ENCODE measurements around the gene ANKRD33B.

Gene ANKRD33B

DNA sequence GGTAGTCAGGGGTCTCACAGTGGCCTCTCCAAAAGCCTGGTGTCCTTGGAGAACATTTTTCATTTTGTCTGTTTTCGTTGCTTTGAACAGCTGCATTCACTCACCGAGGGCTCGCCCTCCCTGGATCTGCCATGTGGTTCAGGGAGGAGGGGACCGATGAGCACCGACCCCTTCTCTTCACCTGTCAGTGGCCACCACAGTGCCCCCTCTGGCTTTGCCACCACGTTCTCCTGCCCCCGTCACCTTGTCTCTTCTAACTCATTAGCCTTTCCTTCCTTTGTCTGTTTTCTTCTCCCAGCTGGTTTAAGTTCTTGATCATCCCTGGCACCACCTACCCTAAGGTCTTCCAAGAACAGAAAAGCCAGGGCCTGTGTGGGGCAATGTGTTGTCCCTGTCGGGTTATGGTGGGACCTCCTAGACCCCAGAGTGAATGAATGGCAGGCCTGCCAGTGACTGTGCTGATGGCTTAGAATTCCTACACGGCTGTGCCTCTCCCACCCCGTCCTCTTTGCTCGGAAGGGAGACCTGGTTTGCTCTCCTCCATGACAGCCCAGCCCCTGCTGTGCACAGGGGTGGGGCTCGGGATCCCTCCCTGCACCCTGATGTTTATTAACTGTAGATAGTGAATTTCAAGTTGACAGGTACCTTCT, 90.0 kb downstream of the ANKRD33B start:
- Histone ChIP-seq H3K27ac (no peak overlapping the region), H3K4me3 (ENCODE audit: low read depth, low read length) (no peak overlapping the region), H3K36me3 (replicated peaks) (no peaks in the 10 kb centered on the region), H3K27me3 (replicated peaks) (no peaks in the 10 kb centered on the region)
- in situ Hi-C loops (cut with HindIII; ENCODE audit: low pct_ligation_motif_present, low sequenced_read_pairs): no loop called here
- TF ChIP-seq CTCF (IDR thresholded peaks at IDR 0.05; ENCODE audit: low read depth, low read length, missing control alignments): no peak
- no peak for DNase-seq

- TF ChIP-seq CTCF (IDR thresholded peaks at IDR 0.05; ENCODE audit: low read depth, low read length, missing control alignments): no peak
- no peak for DNase-seq
- in situ Hi-C loops (cut with HindIII; ENCODE audit: low pct_ligation_motif_present, low sequenced_read_pairs): no loop called here
- Histone ChIP-seq H3K27me3 (replicated peaks) (no peaks in the 10 kb centered on the region), H3K36me3 (replicated peaks) (no peaks in the 10 kb centered on the region), H3K27ac (no peak overlapping the region), H3K4me3 (ENCODE audit: low read depth, low read length) (no peak overlapping the region)
Measured at GRCh38 chr5:10654566-10654965, 90.7 kb downstream of the ANKRD33B start.

- Histone ChIP-seq H3K4me3 (ENCODE audit: low read depth, low read length) (no peak overlapping the region), H3K36me3 (replicated peaks) (no peaks in the 10 kb centered on the region), H3K27me3 (replicated peaks) (no peaks in the 10 kb centered on the region), H3K27ac (no peak overlapping the region)
- in situ Hi-C loops (cut with HindIII; ENCODE audit: low pct_ligation_motif_present, low sequenced_read_pairs): no loop called here
- TF ChIP-seq CTCF (IDR thresholded peaks at IDR 0.05; ENCODE audit: low read depth, low read length, missing control alignments): no peak
- no peak for DNase-seq
Measured at GRCh38 chr5:10655161-10655971, 91.5 kb downstream of the ANKRD33B start.

- Histone ChIP-seq H3K4me3 (ENCODE audit: low read depth, low read length) (no peak overlapping the region), H3K36me3 (replicated peaks) (no peaks in the 10 kb centered on the region), H3K27me3 (replicated peaks) (no peaks in the 10 kb centered on the region), H3K27ac (no peak overlapping the region)
- no peak for TF ChIP-seq CTCF (IDR thresholded peaks at IDR 0.05; ENCODE audit: low read depth, low read length, missing control alignments)
- no peak for DNase-seq
- in situ Hi-C loops (cut with HindIII; ENCODE audit: low pct_ligation_motif_present, low sequenced_read_pairs): no loop called here
Measured at GRCh38 chr5:10655972-10656830, 92.3 kb downstream of the ANKRD33B start.

DNA sequence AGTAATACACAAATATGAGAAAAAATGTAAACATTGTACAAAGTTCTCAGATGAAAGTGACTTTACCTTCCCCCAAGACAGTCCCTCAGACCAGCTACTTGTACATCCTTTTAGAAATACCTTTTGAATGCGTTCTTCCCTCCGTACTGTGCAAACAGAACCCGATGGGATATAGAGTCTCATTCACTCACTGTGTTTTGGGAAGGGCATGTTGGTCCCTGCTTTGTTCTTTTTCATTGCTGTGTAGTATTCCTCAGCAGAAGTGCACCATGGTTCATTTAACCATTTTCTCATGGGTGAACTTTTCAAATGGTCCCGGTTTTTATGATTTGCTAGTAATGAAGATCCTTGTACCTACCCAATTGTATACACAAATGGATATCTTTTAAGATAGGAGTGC, 94.4 kb downstream of the ANKRD33B start:
- in situ Hi-C loops (cut with HindIII; ENCODE audit: low pct_ligation_motif_present, low sequenced_read_pairs): no loop called here
- no peak for TF ChIP-seq CTCF (IDR thresholded peaks at IDR 0.05; ENCODE audit: low read depth, low read length, missing control alignments)
- Histone ChIP-seq H3K27me3 (replicated peaks) (no peaks in the 10 kb centered on the region), H3K36me3 (replicated peaks) (no peaks in the 10 kb centered on the region), H3K27ac (no peak overlapping the region), H3K4me3 (ENCODE audit: low read depth, low read length) (no peak overlapping the region)
- no peak for DNase-seq
